ENCODE data around the gene DENND2A.
A peak's percentile ranks its signal among the peaks of the same experiment; 100 is the strongest.

The DENND2A gene

DNA sequence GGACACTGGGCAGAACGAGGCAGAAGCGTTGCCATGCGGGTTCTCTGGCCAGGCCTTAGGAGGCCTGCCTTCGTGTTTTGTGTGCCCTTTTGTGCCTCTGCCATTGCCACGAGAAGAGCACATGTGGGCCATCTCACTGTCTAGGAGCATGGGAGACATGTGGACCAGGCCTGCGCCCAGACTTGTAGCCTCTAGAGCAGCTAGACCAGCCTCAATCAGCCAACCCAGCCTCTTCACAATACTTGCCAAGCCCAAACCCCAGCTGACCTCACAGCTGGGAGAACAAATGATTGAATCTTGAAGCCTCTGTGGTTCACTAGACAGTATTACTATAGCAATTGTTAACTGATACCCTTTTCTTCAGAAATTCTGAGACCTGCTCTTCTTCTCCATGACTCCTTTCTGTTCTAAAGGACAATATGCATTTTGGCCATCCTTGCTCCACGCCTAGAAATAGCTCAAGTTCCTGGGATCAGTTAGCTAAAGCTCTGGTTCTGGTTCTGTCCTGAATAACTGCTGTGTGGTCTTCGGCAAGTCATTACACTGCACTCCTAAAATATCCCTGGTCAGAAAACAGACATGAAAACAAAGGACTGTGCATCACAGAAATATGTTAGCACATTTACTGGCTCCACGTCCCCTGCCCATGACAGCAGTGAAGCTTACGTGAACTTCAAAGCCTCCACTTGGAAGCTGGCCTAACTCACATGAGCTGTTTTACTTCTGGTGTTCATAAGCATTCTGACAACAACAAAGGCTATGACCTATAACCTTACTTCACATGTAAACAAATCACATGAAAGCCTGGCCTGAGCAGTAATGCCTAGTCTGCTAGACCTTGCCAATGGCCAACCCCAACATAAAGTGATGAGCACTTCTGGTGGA is 89.0 kb downstream of the DENND2A start:
- peak in 1 of 2 donors; percentile 39 for DNase-seq
- intact Hi-C loops (cut with DNase I; ENCODE audit: low total_unique reads), result no loop called here
- no peaks in the 10 kb centered on the region for H3K9me3 ChIP-seq
- no peak overlapping the region for H3K27ac ChIP-seq
- no peaks in the 10 kb centered on the region for H3K36me3 ChIP-seq
- no peak overlapping the region for H3K4me3 ChIP-seq
- no peaks in the 10 kb centered on the region for H3K27me3 ChIP-seq
- no peaks in the 10 kb centered on the region for H3K4me1 ChIP-seq
- TF ChIP-seq, protein P1, sequence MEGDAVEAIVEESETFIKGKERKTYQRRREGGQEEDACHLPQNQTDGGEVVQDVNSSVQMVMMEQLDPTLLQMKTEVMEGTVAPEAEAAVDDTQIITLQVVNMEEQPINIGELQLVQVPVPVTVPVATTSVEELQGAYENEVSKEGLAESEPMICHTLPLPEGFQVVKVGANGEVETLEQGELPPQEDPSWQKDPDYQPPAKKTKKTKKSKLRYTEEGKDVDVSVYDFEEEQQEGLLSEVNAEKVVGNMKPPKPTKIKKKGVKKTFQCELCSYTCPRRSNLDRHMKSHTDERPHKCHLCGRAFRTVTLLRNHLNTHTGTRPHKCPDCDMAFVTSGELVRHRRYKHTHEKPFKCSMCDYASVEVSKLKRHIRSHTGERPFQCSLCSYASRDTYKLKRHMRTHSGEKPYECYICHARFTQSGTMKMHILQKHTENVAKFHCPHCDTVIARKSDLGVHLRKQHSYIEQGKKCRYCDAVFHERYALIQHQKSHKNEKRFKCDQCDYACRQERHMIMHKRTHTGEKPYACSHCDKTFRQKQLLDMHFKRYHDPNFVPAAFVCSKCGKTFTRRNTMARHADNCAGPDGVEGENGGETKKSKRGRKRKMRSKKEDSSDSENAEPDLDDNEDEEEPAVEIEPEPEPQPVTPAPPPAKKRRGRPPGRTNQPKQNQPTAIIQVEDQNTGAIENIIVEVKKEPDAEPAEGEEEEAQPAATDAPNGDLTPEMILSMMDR (IDR thresholded peaks at IDR 0.05), result no peak

DNA sequence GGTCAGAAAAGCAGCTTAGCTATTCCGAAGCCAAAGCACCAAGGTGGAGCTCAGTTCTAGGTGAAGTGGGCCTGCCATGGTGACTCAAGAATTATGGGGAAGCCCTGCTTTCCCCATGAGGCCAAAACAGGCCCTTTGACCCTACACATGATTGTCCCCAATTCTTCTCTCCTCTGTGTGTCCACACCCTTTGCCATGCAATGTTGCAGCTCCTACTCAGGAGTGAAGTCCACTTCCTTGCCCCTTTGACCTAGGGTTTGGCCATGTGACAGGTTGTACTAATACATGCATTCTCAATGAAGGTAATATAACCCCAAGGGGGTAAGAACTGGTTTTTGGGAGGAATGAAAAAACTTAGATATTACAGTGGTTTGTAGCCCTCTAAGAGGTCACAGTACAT is 93.7 kb downstream of the DENND2A start:
- H3K27me3 ChIP-seq, result no peaks in the 10 kb centered on the region
- H3K27ac ChIP-seq, result no peak overlapping the region
- no peaks in the 10 kb centered on the region for H3K4me1 ChIP-seq
- no peaks in the 10 kb centered on the region for H3K9me3 ChIP-seq
- TF ChIP-seq, protein P1 (IDR thresholded peaks at IDR 0.05), result no peak
- intact Hi-C loops (cut with DNase I; ENCODE audit: low total_unique reads), result no loop called here
- H3K36me3 ChIP-seq, result no peaks in the 10 kb centered on the region
- no peak overlapping the region for H3K4me3 ChIP-seq
- DNase-seq, result no peak

DNA sequence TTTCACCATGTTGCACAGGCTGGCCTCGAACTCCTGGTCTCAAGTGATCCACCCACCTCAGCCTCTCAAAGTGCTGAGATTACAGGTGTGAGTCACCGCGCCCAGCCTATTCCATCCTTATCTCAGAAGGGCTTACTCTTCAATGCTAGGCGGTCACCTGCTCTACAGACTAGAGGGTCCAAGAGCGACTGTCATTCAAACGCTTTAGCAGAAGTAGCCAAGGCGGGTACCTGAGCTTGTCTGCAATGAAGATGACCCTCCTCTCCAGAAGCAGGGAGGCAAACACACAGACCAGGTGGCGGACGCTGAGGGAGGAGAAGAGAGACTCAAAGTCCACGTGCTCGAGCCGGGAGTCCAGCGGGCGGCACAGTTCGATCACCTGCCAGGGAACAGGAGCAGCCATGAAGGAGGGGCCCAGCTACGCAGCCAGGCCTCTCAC is 96.2 kb downstream of the DENND2A start:
- H3K4me3 ChIP-seq, result no peak overlapping the region
- H3K27ac ChIP-seq, result no peak overlapping the region
- H3K36me3 ChIP-seq, result no peaks in the 10 kb centered on the region
- H3K27me3 ChIP-seq, result no peaks in the 10 kb centered on the region
- H3K4me1 ChIP-seq, result no peaks in the 10 kb centered on the region
- H3K9me3 ChIP-seq, result no peaks in the 10 kb centered on the region
- TF ChIP-seq, protein P1 (IDR thresholded peaks at IDR 0.05), result no peak
- intact Hi-C loops (cut with DNase I; ENCODE audit: low total_unique reads), result no loop called here
- peak in 1 of 2 donors; percentile 46 for DNase-seq

DNA sequence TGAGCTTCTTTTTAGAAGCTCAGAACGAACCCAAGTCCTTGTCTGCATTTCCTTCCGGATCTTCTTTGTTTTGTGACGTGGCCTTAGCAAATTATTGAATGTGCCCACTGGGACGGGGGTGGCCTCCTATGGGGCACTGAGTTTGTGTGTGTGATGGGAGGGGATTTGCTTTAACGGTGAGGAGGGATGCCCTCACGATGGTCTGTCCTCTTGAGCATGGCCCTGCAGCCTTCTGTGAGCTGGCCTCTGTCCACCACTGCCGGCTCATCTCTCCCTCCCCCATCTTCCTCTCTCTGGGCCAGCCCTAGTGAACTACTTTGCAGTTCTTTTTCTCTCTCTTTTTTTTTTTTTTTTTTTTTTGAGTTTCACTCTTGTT is 98.4 kb downstream of the DENND2A start:
- no peak overlapping the region for H3K27ac ChIP-seq
- peak; percentile 52 to 69 for DNase-seq
- TF ChIP-seq, protein P1 (IDR thresholded peaks at IDR 0.05), result no peak
- H3K27me3 ChIP-seq, result no peaks in the 10 kb centered on the region
- H3K36me3 ChIP-seq, result no peaks in the 10 kb centered on the region
- H3K9me3 ChIP-seq, result no peaks in the 10 kb centered on the region
- H3K4me1 ChIP-seq, result no peaks in the 10 kb centered on the region
- intact Hi-C loops (cut with DNase I; ENCODE audit: low total_unique reads), result no loop called here
- peak overlapping the region in 1 of 2 donors; percentile 5 for H3K4me3 ChIP-seq

DNA sequence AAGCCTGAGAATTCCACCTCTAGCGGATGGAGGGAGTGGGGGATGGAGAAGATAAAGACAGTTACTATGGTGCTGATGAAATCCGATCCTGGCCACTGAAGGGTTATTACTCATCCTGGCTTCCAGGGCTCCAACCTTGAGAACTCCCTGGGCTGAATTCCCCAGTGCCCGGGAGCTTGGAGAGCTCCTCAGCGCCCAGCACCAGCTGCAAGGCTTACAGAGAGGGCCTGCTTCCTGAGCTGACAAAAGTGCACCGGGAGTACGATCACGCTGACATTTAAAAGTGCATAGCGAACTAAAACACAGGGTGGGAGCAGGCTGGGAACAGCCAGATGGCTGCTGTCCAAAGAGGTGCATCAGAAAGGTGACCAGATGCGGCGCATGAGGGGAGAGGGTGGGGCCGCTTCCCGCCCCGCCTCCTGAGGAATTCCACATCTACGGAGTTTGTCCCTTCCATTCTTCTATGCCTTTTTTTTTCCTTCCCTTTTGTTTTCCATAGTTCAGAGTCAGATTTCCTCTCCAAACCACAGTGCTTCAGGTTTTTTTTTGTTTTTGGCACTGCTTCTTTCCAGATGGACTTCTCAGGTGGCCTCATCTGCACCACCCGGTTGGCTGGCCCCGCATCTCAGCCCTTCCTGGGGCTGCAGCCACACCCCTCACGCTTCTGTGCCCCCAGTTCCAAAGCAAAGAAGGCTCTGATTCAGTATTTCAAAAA is 98.9 kb downstream of the DENND2A start:
- intact Hi-C loops (cut with DNase I; ENCODE audit: low total_unique reads), result no loop called here
- peak in 1 of 2 donors; percentile 59 for DNase-seq
- no peaks in the 10 kb centered on the region for H3K27me3 ChIP-seq
- no peaks in the 10 kb centered on the region for H3K36me3 ChIP-seq
- no peak overlapping the region for H3K27ac ChIP-seq
- TF ChIP-seq, protein P1 (IDR thresholded peaks at IDR 0.05), result no peak
- no peaks in the 10 kb centered on the region for H3K4me1 ChIP-seq
- peak overlapping the region in 1 of 2 donors; percentile 5 for H3K4me3 ChIP-seq
- H3K9me3 ChIP-seq, result no peaks in the 10 kb centered on the region
